H1 (cell line): Measurements from ENCODE around the gene SPRING1. TPM values are rescaled to one million over a fixed set of nuclear protein-coding genes. Genes with fewer than 3 reads are reported as not detected.

ENCODE experiments used
- BRCA1 ChIP-seq: IDR thresholded peaks from 2 replicates; pipeline ENCODE4 v1.6.1; 2012; ENCODE audit warnings: low read depth, low read length, improper control_type of control experiment
- CHD2 ChIP-seq: IDR thresholded peaks from 2 replicates; pipeline ENCODE4 v1.6.1; 2012; ENCODE audit warnings: low read length, improper control_type of control experiment
- CTBP2 ChIP-seq: IDR thresholded peaks from 2 replicates; pipeline ENCODE4 v1.7.0; 2011; ENCODE audit warnings: borderline replicate concordance, mild to moderate bottlenecking, moderate library complexity, mixed read lengths, low read length; ENCODE audit not compliant: insufficient read depth, insufficient read length
- FOSL1 ChIP-seq: IDR thresholded peaks from 2 replicates; pipeline ENCODE4 v1.6.1; 2011; ENCODE audit warnings: mild to moderate bottlenecking, low read depth, low read length, moderate library complexity; ENCODE audit not compliant: insufficient read depth
- RFX5 ChIP-seq: IDR thresholded peaks from 2 replicates; pipeline ENCODE4 v1.6.1; 2011; ENCODE audit warnings: low read depth, low read length, improper control_type of control experiment, borderline replicate concordance
- RXRA ChIP-seq: IDR thresholded peaks from 2 replicates; pipeline ENCODE4 v1.6.1; 2011; ENCODE audit warnings: low read depth, mild to moderate bottlenecking, low read length, moderate library complexity; ENCODE audit not compliant: insufficient read depth
- SIN3A ChIP-seq, 2 experiments: IDR thresholded peaks in 1 of 2; conservative IDR thresholded peaks in 1 of 2; 2 replicates each; pipeline ENCODE4 v1.6.1; 2011 to 2012; ENCODE audit warnings: low read length in 2 of 2, improper control_type of control experiment in 1 of 2, low read depth in 1 of 2, mild to moderate bottlenecking in 1 of 2
- TCF12 ChIP-seq: IDR thresholded peaks from 2 replicates; pipeline ENCODE4 v1.6.1; 2011; ENCODE audit warnings: low read depth, mild to moderate bottlenecking, low read length
- polyA plus RNA-seq, 7 experiments: library from polyadenylated mRNA; depleted of rRNA in 3 of 7; stranded (reverse) in 5 of 7; unstranded in 2 of 7; fragments of >200 nt in 5 of 7; fragments of 200-250 nt in 2 of 7; gene quantifications; 1 replicate in 5 of 7; 2 replicates in 1 of 7; 4 replicates in 1 of 7; pipeline versions ENCODE4 v1.2.1 to v1.2.3, GENCODE V29; 2011 to 2013; ENCODE audit warnings: missing spikeins in 2 of 7, mixed read lengths in 2 of 7
- total RNA-seq: library from RNA; stranded (reverse); fragmentation: NEBNext Ultra II Directional; extraction: Animal tissue kit (Norgen Biotek cat#: 25700); gene quantifications from 2 replicates; pipeline ENCODE4 v1.2.1, GENCODE V29; 2021

Gene SPRING1
- total and polyA plus RNA-seq, 2 of the 8 experiments (the other 6 are each of a cell fraction or from before 2014, with no cell fraction given), result 14.3 to 46.5 TPM

GRCh38 chr12:116766285-116766684 lies 28.4 kb upstream of the SPRING1 start (continued):
- TF ChIP-seq SIN3A (conservative IDR thresholded peaks at IDR 0.05 in 1 of 2, IDR thresholded peaks at IDR 0.05 in 1 of 2; ENCODE audit: low read depth in 1 of 2, low read length in 2 of 2) (no peak), FOSL1 (no peak), CHD2 (no peak), BRCA1 (no peak), TCF12 (no peak), CTBP2 (no peak), RXRA (no peak), RFX5 (no peak)
